ACHN (cell line): Measurements from ENCODE around the gene MS4A6E.
"Not testable (repeated sequence)": the region's sequence is repeated elsewhere in the genome, so short reads cannot be mapped to it uniquely, and the experiment has no call there.

Experiments used
- DNase-seq: peaks from one replicate; pipeline ENCODE4 v3.0.0-alpha.2; 2015
- in situ Hi-C: cut with HindIII; loops from 2 replicates; pipeline ENCODE4 v1.10.0; 2017; ENCODE audit warnings: low sequenced_read_pairs, low pct_ligation_motif_present, low pct_unique_long_range_greater_than_20kb

The MS4A6E gene

DNA sequence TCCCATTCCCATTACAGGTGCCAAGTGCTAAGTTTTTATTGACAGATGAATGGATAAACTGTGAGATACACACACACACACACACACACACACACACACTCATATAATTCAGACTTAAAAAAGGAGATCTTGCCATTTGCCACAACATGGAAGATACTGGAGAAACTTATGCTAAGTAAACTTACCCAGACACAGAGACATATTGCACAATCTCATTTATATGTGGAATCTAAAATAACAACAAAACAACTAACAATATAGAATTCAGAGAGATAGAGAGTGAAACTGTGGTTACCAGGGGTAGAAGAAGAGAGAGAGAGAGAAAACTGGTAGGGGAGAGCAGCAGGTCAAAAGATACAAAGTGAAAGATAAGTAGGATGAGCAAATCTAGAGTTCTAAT lies 1.4 kb downstream of the MS4A6E start:
- in situ Hi-C loops = no loop called here
- DNase-seq = no peak

DNA sequence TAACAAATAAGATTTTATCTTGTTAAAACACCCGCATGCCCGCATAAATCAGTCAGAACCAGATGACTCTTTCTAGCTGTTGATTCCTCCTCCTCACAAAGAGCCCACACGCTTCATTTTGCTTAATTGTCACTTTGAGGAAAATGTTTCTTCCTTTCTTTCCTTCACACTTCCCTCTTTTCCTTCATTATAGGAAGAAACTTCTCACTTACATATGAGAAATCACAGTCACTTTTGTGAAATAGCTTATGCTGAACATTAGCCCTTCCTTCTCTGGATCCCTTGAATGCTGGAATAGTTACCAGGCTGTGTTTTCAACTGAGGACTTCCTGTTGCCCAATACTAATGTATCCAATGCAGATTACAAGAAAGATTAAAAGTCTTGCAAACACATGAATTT lies 5.8 kb downstream of the MS4A6E start:
- DNase-seq = no peak
- in situ Hi-C loops = no loop called here

DNA sequence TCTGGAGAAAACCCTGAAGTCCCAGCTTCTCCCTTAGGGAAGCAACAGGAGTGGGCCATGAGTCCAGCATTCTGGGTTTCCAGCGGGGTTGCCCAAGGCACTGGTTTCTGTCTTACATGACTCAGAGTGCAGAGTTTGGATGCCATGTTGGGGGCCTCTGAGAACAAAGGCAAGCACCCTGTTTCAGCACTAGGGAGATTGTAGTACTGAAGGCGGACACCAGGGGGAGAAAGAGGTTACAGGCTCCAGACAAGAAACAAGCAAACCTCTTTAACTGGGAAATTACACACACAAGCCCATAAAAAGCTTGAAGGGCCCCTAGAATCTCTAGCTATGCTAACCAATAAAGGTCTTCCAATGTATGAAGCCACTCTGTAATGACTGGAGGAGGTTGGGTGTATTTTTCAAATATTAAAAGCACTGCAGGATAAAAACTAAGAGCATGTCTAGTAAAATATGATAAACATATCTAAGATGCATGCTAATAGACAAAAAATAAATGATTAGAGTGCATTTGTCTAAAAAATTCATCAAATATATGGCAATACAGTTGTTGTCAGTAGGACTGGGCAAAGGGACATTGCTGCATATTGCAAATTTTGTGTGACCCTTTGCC lies 7.1 kb downstream of the MS4A6E start:
- DNase-seq = peak; percentile 45

DNA sequence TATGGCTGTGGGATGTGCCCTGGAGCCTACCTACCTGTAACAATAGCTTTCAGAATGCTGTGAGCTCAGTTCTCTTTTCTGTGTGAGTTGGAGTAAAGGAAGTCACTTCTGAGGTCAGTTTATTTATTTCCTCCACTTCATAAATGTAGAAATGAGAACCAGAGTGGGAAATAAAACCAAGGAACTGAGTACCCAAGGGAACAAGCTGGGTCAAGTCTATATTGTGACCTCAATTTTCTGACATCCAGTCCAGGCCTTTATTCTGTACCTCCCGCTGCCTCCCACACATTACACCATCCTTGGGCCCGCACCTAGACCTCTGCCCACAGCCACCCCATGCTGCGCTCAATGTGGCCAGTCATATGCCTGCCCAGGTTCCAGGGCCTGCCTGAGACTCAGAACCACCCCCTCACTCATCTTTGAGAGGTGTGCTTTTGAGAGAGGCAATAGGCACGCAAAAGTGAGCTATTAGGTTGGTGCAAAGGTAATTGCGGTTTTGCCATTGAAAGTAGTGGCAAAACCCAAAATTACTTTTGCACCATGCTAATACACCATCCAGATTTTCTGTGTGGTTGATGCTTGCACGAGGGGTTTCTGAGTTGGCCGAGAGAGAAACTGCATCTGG lies 9.8 kb downstream of the MS4A6E start:
- in situ Hi-C loops = no loop called here
- DNase-seq = no peak

More for the DNA sequence above, 7.1 kb downstream of the MS4A6E start:
- in situ Hi-C loops = no loop called here

DNA sequence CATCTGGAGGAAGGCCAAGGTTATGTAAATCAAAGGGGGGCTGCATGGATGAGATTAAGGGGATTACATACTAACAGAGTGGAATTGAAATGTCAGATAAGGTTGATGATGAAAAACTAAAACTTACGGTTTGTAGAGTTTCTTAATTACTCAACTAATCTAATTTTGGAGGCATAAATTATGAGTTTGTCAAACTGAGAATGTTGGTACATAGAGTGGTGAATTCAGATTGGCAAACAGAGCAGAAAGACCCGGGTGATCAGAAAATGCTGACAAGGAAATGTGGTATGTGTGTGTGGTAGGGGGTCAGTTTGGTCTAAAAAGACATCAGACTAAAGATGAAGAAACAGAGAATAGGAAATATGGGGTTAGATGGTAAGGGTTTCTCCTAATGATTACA lies 11.0 kb downstream of the MS4A6E start:
- no peak for DNase-seq
- in situ Hi-C loops = no loop called here

DNA sequence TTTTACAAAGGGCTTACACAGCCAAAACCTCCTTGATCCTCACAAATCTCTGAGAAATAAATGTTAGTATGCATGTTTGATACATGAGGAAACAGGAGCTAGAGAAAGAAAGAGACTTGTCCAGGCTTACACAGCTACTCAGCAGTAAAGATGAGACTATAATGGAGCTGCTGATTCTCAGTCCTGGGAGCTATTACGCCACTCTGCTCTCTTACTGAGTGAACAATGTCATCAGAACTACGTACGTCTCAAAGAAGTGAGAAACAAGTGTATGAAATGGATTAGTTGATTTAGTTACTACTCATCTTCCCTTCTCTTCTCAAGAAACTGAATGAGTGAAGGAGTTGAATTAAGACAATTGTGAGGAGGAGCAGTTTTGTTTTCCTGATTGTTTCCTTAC lies 12.3 kb downstream of the MS4A6E start:
- DNase-seq = no peak
- in situ Hi-C loops = no loop called here

DNA sequence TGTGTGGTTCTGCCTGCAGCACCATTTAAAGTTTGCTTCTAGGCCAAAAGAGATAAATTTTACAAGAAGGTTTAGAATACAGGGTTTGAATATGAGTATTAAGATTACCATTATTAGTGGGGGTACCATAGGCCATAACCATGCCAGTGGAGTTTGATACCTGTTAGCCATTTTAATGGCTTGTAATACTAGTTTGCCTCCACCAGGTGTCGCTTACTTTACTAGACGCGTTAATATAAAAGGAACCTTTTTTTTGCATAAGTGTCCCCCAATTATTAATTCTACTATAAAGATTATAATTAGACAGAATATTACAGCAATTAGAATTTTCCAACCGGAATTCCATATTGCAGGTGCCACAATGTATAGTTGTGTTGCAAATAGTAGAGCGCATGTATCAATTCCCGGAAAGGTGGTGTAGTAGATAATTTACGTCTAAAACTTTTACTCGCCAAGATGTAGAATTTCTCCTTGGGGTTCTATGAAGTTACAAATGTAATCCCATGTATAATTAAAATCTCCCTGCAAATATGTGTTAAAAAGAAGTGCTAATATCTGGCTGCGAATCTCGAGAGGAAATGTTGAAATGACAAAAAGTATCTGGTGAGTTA lies 16.1 kb downstream of the MS4A6E start:
- peak; percentile 32 for DNase-seq
- in situ Hi-C loops = no loop called here

DNA sequence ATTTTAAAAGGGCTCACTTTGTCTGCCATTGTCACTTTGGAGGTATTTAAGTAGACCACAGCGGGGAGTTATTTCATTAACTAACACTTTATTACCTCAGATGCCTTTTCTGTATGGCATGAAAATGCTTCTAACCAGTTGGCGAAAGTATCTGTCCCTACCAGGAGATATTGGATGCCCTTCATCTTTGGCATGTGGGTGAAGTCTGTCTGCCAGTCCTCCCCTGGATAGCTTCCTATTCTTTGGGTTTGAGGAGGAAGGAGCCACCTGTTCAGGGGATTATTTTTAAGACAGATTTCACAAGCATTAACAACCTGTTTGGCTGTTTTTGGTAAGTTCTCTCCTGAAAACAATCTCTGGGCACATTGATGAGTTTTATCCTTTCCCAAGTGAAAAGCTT lies 17.1 kb downstream of the MS4A6E start:
- no peak for DNase-seq
- in situ Hi-C loops = no loop called here

DNA sequence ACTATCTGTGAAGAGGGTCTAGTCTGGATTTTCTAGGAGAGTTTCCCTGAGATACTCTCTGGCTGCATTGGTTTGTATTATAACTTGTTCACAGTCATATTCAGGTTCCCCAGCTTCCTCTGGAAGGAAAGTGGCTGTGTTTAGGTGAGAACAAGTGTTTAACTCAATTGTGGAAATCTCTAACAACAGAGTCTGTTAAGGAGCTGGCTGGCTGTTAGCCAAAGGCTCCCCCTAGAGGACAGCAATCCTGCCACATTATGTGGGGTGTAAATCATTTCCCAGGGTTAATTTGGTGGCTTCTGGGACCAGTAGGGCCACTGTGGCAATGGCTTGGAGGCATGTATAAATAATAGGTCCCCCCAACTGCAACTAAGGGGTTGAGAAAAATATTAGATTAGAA lies 18.4 kb downstream of the MS4A6E start:
- peak; percentile 17 for DNase-seq
- in situ Hi-C loops = no loop called here

DNA sequence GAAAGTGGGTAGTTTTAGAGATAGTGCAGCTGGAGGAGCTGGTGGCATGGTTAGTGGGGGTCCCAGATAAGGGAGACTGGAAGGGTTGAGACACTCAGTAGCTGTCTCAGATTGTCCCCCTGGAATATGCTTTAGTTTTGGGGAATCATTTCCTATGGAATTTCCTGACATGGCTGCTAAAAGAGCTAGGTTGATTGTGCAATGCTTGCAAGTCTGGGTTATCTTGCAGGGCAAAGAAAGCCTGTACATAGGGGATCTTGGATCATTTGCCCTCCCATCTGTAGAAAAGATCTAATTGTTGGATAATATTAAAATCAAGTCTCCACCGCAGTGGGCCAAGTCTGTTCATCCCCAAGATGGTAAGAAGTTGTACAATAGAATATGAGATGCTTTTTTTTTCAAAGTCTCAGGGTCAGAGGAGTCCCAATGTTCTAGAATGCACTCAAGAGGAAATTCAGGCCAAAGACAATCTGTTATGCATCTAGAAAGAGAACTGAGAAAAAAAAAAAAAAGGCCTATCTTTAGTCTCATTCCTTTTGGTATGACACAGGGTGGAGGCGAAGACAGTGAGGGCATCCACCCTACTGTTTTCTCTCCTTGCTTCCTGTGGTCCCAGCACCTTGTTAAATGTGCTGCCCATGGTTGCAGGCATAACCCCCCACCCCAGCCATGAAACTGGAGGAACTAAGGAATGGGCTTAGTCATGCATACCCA lies 20.2 kb downstream of the MS4A6E start:
- in situ Hi-C loops = no loop called here
- DNase-seq = no peak

DNA sequence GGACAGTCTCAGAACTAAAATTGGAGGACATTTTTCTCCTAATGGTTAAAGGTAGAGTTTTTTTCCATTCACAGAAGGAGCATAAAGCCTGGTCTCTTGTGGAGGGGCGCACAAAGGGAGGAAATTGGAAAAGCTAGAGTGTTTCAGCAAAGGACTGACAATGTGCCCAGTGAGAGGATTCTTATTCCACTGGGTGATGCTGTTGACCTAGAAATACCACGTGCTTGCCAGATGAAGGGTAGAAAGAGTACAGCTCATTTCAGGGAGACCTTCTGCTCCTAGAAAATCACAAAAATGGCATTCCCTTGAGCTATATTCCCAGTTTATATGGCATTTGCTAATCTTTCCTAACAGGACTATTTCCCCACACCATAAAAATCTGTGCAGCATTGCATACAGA lies 21.1 kb downstream of the MS4A6E start:
- in situ Hi-C loops = no loop called here
- DNase-seq = no peak

DNA sequence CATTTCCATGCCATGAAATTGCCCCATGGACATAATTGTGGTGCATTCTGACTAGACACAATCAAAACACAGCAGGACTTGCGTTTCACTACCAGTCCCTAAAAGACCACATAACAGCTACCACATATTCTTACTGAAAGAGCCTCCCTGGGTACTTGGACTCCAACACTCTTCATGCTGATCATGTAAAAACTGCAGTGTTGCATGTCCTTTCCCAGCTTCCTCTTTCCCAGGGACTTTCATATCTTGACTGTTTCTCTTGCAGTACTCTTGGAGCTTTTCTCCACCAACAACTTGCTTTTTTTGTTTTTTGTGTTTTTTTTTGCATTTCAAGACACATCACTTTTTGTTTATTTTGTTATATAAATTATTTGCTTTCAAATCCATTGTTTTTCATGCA lies 22.9 kb downstream of the MS4A6E start:
- in situ Hi-C loops = no loop called here
- no peak for DNase-seq

DNA sequence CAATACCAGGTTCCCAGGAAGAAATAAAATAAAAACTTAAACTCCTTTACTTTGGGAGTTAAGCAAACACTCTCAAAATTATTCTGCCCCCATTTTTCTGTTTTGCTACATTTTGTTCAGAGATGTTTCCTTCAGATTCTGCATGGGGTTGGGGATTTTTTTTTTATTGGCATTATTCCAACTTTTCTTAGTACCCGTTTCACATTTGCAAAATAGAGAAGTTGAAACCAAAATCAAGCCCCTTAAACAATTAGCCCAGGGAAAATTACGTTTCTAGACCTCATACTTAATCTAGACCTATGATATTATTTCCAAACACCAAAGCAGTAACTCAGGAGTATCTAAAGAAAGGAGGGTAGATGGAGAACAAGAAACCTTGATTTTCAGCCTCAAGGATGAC lies 30.7 kb downstream of the MS4A6E start:
- in situ Hi-C loops = no loop called here
- DNase-seq = no peak

DNA sequence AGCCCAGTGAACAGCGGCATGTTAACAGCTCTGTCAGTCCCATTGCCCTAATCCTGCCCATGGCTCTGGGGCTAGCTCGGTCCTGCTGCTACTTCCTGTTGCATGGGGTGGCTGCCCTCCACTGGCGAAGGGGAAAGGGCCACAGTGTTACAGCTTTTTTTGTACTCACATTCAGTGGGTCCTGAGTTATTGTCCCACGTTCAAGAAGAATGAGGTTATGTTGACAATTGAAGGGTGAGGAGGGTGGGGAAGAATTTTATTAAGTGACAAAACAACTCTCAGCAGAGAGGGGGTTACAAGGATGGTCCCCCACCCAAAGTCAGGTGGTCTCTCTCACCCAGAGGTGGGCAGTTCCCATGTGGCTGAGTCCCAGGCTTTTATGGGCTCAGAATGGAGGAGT lies 33.6 kb downstream of the MS4A6E start:
- in situ Hi-C loops = no loop called here
- DNase-seq = no peak

DNA sequence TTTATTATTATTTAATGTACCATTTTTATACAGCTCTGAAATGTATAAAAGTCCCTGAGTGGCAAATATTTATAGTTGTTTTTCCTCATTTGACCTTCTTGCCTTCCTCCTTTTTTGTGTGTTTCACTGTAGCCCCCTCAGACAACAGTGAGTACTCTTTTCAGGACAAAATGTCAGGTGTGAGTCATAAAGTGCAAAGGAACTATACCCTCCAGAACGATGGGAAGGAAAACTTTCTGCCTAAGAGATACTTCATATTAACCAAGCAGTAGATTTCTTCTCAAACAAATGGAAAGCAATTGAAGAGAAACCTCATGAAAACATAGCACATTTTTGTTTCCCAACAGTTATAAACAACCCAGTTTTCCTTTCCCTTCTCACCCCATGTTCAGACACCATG lies 35.2 kb downstream of the MS4A6E start:
- in situ Hi-C loops = no loop called here
- no peak for DNase-seq

DNA sequence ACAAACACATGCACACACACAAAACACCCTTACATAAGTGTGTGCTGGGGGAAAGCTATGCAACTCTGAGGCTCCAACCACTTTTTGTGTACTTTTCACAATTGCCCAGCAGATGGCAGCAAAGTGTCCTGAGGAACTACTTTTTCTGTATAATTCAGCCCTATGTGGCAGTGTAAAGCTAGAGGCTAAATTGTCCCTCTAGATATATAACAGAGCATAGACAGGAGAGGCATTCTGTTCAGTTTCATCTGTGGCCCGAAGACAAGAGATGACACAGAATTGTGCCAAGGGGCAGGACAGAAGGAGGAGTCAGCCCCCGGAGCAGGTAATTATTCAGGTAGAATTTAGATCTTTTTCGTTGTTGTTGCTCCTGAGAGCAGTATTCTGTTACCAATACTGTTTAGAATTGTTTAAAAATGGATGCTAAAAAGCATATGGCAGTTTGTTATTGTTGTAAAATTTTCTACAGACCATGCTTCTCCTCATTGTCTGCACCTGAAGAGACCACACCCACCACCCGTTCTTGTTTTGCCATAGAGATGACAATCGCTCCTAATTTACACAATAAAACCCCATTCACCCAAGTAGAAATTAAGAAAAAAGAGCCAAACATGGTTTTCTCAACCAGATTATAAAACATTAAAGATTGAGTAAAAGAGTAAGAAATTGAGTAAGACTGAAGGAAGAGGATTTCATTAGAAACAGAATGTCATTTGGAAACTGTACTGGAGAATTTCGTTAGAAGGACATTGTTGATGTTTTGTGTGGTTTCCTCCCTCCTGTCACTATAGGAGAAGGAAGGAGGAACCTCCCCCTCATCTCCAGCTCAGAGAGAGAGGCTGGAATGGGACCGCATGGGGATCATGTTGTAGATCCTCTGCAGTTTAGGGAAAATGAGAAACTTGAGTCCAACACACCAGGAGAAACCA lies 36.8 kb downstream of the MS4A6E start:
- in situ Hi-C loops = no loop called here
- peak; percentile 52 for DNase-seq

DNA sequence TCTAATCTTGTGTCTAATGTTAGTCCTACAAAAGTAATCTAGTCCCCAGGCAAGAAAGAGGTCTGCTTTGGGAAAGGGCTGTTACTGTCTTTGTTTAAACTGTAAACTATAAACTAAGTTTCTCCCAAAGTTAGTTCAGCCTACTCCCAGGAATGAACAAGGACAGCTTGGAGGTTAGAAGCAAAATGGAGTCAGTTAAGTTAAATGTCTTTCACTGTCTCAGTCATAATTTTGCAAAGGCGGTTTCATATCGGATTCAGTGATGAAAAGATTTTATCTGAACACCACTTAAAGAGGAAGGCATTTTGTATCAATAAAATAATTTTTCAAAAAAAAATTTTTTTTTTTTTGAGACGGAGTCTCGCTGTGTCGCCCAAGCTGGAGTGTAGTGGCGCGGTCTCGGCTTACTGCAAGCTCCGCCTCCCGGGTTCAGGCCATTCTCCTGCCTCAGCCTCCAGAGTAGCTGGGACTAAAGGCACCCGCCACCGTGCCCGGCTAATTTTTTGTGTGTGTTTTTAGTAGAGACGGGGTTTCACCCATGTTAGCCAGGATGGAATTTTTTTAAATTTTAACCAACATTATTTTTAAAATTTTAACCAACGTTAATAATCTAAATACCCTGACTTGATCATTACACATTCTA lies 39.3 kb downstream of the MS4A6E start:
- in situ Hi-C loops, DNase-seq: not testable (repeated sequence)

DNA sequence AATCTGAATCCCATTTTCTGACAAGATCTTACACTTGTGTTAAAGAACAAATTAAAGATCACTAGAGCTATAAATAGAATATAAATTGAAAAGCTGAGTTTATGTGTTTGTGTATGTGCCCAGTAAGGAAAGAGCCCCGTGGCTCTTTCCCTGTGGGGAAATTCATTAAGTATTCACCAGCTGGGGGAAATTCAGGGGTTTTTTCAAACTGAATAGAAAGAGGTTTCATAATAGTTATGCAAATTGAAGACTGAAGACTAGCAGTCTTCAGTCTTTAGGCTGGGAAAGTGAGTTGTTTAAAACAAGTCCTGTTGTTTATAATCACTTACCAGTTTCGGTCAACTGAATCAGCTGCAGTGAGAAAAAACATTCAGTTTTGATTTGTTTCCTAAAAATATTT lies 40.0 kb downstream of the MS4A6E start:
- in situ Hi-C loops = no loop called here
- DNase-seq = no peak
